GM12873 (cell line): ENCODE results near the gene NOP53.

Source experiments
- CTCF ChIP-seq: IDR thresholded peaks from 2 replicates; pipeline ENCODE4 v1.5.1; 2012; ENCODE audit warnings: low read depth, mild to moderate bottlenecking, moderate library complexity, low read length, control low read depth; ENCODE audit not compliant: insufficient read depth; ENCODE audit errors: missing control alignments

The NOP53 gene

GRCh38 chr19:47745010-47745901 lies at the start of gene NOP53:
NOP53 (plus strand) TSS chr19:47745546; CDS start chr19:47745560, 14 bp downstream.
- no peak for TF ChIP-seq CTCF

GRCh38 chr19:47696635-47697034 lies 48.7 kb upstream of the NOP53 start:
- no peak for TF ChIP-seq CTCF

GRCh38 chr19:47697863-47698609 lies 47.3 kb upstream of the NOP53 start:
- TF ChIP-seq CTCF, result peak; percentile 100

GRCh38 chr19:47698631-47699359 lies 46.6 kb upstream of the NOP53 start:
- no peak for TF ChIP-seq CTCF

GRCh38 chr19:47699360-47699917 lies 45.9 kb upstream of the NOP53 start:
- TF ChIP-seq CTCF, result peak; percentile 94

- no peak for TF ChIP-seq CTCF
Observed at GRCh38 chr19:47700934-47701716, 44.2 kb upstream of the NOP53 start.
